Measurements from ENCODE around the gene TMEM91. TPM values are rescaled to one million over a fixed set of nuclear protein-coding genes. Genes with fewer than 3 reads are reported as not detected.

The TMEM91 gene
- total RNA-seq, 1 donor from 2014 or later = 3.8 TPM

DNA sequence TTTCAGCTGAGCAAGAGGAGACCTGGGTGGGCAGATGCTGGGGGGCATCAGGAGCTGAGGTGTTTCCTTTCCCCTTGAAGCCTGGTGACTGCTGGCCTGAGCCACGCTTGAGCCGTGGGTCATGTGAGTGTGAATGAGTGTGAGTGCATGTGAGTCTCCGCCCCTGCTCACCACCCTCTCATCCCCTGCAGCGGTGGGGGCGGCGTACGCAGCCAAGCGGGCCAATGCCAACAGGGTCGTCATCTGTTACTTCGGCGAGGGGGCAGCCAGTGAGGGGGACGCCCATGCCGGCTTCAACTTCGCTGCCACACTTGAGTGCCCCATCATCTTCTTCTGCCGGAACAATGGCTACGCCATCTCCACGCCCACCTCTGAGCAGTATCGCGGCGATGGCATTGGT lies 45.6 kb downstream of the TMEM91 start:
- intact Hi-C loops (cut with DNase I) = no loop called here
- no peak for ATAC-seq
- DNase-seq (ENCODE audit: missing footprints) = no peak

DNA sequence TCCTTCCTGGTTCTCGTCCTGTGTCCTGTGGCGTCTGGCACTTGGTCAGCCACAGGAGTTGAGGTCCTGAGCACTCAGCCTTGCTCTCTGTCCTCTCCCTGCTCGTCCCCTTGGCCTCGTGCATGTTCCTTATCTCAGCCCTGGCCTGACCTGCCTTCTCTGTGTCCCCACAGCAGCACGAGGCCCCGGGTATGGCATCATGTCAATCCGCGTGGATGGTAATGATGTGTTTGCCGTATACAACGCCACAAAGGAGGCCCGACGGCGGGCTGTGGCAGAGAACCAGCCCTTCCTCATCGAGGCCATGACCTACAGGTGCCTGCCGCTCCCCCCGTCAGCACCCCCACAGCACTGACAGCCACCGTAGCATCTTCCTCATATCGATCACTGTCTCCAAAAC lies 46.1 kb downstream of the TMEM91 start:
- intact Hi-C loops (cut with DNase I) = no loop called here
- ATAC-seq (no peak), DNase-seq (ENCODE audit: missing footprints) (no peak)

- no peak for DNase-seq (ENCODE audit: missing footprints)
- no peak for ATAC-seq
- intact Hi-C loops (cut with DNase I) = no loop called here
Observed at GRCh38 chr19:41422955-41423354, 46.6 kb downstream of the TMEM91 start.

DNA sequence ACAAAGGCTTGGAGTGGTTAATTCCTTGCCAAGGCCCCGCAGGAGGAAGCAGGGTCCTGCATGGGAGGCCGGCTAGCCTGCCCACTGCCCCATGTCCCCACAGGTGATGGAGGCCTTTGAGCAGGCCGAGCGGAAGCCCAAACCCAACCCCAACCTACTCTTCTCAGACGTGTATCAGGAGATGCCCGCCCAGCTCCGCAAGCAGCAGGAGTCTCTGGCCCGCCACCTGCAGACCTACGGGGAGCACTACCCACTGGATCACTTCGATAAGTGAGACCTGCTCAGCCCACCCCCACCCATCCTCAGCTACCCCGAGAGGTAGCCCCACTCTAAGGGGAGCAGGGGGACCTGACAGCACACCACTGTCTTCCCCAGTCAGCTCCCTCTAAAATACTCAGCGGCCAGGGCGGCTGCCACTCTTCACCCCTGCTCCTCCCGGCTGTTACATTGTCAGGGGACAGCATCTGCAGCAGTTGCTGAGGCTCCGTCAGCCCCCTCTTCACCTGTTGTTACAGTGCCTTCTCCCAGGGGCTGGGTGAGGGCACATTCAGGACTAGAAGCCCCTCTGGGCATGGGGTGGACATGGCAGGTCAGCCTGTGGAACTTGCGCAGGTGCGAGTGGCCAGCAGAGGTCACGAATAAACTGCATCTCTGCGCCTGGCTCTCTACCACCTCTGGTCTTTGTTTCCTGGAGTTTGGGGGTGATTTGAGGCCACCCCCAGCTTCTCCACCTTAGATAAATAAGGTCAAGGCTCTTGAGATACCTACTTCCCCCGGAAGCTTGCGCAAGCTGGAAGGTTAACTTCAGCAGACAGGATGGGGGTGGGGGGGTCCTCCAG lies 48.2 kb downstream of the TMEM91 start:
- ATAC-seq (no peak), DNase-seq (ENCODE audit: missing footprints) (peak; percentile 42)
- intact Hi-C loops (cut with DNase I) = no loop called here

GRCh38 chr19:41425174-41426115 lies 49.1 kb downstream of the TMEM91 start:
- DNase-seq (ENCODE audit: missing footprints) (no peak), ATAC-seq (no peak)
- intact Hi-C loops (cut with DNase I) = loop anchor here (2.0 kb wide), 1 partner anchor 61 kb away; the partner anchor contains the start of gene B9D2

GRCh38 chr19:41426116-41426841 lies 49.9 kb downstream of the TMEM91 start:
- DNase-seq (ENCODE audit: missing footprints) = peak; percentile 79
- ATAC-seq = peak; percentile 17
- intact Hi-C loops (cut with DNase I) = loop anchor here (2.0 kb wide), 1 partner anchor 61 kb away; the partner anchor contains the start of gene B9D2

GRCh38 chr19:41426952-41427646 lies 50.8 kb downstream of the TMEM91 start, which contains the start of gene B3GNT8:
Gene B3GNT8 (minus strand): TSS chr19:41427374. CDS start chr19:41426778, 596 bp downstream.
- ATAC-seq (peak; percentile 90), DNase-seq (ENCODE audit: missing footprints) (peak; percentile 95)
- intact Hi-C loops (cut with DNase I) = loop anchor here (2.0 kb wide), 1 partner anchor 62 kb away; the partner anchor contains the start of gene B9D2

DNA sequence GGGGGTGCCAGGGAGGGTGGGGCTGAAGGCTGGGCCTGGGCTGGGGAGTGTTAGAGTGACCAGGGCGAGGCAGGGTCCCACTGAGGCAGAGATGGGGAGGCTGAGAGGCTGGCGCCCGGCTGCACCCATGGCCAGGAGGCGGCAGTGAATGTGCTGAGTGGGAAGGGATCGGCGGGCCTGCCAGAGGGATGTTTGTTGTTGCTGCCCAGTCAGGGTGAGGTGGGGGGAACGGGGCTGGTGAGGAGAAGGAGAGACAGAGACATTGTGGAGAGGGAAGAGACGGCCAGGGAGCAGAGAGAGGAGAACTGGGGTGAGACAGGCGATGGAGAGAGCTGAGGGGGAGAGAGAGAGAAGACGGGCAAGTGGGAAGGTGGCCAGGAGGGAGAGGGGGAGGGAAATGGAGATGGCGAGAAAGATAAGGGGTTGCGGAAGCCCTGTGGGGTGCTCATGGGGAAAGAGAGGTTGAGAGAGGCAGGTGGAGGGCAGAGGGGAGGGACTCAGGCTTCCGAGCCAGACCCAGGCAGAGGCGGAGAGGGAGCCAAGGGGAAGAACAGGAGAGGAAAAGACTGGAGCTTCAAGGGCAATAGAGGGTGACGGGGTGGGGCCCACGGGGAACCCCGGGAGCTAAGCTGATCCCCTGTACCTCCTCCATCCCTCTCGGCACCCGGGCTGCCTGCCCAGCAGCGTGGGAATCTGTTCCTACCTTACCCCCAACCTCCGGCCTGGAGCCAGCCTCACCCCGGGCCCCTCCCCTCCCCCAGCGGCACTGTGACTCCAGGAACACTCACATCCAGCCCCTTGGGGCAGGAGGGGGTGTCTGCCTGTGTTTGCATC lies 51.5 kb downstream of the TMEM91 start:
- DNase-seq (ENCODE audit: missing footprints) (peak; percentile 84), ATAC-seq (peak; percentile 18)
- intact Hi-C loops (cut with DNase I) = loop anchor here (2.0 kb wide), 1 partner anchor 63 kb away; the partner anchor contains the start of gene B9D2

DNA sequence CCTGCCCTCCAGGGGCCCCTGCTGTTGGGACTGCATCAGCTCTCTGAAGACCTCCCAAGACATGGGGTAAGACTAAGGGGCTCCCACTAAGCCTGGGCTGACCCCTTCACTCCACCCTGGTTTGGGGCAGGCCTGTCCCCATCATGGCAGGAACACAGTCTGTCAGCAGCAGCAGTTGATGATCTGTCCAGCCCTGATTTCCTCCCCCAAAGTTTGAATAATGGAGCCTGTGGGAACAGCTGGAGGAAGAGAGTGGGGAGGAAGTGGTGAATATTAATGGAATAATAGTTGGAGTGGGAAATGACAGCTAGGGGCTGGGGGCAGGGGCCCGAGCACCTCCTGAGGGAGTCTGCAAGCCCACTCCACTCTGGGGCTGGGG lies 52.1 kb downstream of the TMEM91 start:
- intact Hi-C loops (cut with DNase I) = no loop called here
- ATAC-seq (no peak), DNase-seq (ENCODE audit: missing footprints) (no peak)

DNA sequence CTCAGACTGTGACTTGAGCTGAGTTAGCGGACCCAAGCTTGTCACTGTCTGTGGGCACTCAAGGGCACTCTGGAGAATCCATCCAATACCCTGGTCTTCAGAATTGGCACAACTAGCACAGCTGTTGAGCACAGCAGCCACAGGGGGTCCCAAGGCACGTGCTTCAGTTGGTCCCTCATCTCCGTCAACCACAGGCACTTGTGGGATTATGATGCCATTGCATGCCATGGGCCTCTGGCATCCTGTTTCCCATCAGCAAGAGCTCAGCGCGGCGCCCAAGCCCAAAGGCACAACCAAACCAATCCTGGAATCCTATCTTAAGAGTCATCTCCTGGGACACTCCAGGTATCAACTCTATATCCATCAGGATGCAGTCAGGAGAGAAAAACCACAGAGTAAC lies 54.6 kb downstream of the TMEM91 start:
- DNase-seq (ENCODE audit: missing footprints) (no peak), ATAC-seq (no peak)
- intact Hi-C loops (cut with DNase I) = loop anchor here (5.0 kb wide), 1 partner anchor 109 kb away; no protein-coding TSS in a partner anchor

- ATAC-seq = peak; percentile 82
- intact Hi-C loops (cut with DNase I) = loop anchor here (5.0 kb wide), 1 partner anchor 109 kb away; no protein-coding TSS in a partner anchor
Observed at GRCh38 chr19:41431426-41432386, 55.4 kb downstream of the TMEM91 start.

GRCh38 chr19:41433171-41433570 lies 56.8 kb downstream of the TMEM91 start:
- DNase-seq (ENCODE audit: missing footprints) (no peak), ATAC-seq (no peak)
- intact Hi-C loops (cut with DNase I) = loop anchor here (5.0 kb wide), 1 partner anchor 111 kb away; no protein-coding TSS in a partner anchor

More at GRCh38 chr19:41431426-41432386, 55.4 kb downstream of the TMEM91 start:
- peak; percentile 76 for DNase-seq (ENCODE audit: missing footprints)

Data from Right ventricle myocardium inferior (tissue), 1 donor.